Measurements from ENCODE around the gene CRKL. TPM values are rescaled to one million over a fixed set of nuclear protein-coding genes. Genes with fewer than 3 reads are reported as not detected.

The CRKL gene
- total RNA-seq, 1 experiment from 2014 or later = 82.7 TPM

DNA sequence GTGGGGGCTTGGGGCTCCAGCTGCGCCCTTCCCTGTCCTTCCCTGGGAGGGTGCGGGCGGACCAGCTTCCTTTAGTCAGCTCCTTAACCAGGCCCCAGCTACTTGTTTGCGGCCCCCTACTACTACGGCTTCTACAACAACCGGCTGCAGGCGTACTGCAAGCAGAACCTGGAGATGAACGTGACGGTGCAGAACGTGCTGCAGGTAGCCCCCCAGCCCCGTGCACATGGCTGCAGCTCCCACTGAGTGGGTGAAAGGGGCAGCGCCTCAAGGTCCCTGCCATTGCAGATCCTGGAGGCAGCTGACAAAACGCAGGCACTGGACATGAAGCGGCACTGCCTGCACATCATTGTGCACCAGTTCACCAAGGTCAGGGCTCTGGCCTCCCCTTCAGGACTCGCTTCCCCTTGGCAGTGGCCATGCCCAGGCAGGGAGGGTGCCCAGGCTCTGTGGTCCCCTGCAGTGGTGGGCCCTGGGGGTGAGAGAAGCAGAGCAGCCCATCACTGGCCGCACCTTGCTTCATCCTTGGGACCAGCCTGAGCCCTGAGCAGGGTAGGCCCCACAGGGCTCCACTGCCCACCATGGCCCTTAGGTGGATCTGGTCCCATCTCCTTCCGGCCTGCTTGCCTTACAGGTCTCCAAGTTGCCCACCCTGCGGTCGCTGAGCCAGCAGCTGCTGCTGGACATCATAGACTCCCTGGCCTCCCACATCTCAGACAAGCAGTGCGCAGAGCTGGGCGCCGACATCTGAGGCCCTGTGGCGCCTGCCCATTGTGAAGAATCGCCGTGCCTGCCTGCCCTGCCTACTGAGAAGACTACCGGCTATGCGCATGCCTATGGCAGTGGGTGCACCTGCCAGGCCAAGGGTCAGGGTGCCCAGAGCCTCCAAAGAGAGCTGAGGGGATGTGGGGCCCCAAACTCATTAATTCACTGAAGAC lies 79.7 kb downstream of the CRKL start:
- Mint-ChIP-seq H3K4me1 (ENCODE audit: low read depth, unreplicated experiment) (no peaks in the 10 kb centered on the region), H3K4me3 (ENCODE audit: unreplicated experiment) (no peak overlapping the region), H3K27ac (ENCODE audit: unreplicated experiment) (no peak overlapping the region), H3K27me3 (ENCODE audit: insufficient read depth, unreplicated experiment) (no peaks in the 10 kb centered on the region), H3K36me3 (ENCODE audit: insufficient read depth, unreplicated experiment) (peaks cover 57% of the 10 kb centered on the region), H3K9me3 (ENCODE audit: unreplicated experiment) (no peaks in the 10 kb centered on the region)
- Histone ChIP-seq H3K9me3 (no peaks in the 10 kb centered on the region), H3K4me3 (ENCODE audit: low read depth, low read length) (no peak overlapping the region), H3K4me1 (peaks cover 9% of the 10 kb centered on the region), H3K27me3 (replicated peaks; ENCODE audit: control insufficient read depth, insufficient read depth, low read length) (no peaks in the 10 kb centered on the region), H3K36me3 (ENCODE audit: control insufficient read depth, insufficient read depth, low read length) (no peaks in the 10 kb centered on the region; the same call in none of the 2 replicates)
- BruUV-seq (replicated peaks) = no TSS peak
- TF ChIP-seq, protein P1, sequence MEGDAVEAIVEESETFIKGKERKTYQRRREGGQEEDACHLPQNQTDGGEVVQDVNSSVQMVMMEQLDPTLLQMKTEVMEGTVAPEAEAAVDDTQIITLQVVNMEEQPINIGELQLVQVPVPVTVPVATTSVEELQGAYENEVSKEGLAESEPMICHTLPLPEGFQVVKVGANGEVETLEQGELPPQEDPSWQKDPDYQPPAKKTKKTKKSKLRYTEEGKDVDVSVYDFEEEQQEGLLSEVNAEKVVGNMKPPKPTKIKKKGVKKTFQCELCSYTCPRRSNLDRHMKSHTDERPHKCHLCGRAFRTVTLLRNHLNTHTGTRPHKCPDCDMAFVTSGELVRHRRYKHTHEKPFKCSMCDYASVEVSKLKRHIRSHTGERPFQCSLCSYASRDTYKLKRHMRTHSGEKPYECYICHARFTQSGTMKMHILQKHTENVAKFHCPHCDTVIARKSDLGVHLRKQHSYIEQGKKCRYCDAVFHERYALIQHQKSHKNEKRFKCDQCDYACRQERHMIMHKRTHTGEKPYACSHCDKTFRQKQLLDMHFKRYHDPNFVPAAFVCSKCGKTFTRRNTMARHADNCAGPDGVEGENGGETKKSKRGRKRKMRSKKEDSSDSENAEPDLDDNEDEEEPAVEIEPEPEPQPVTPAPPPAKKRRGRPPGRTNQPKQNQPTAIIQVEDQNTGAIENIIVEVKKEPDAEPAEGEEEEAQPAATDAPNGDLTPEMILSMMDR (IDR thresholded peaks at IDR 0.05; ENCODE audit: insufficient read depth in 1 of 2, low read depth in 1 of 2, low read length in 1 of 2, severe bottlenecking in 1 of 2, unreplicated experiment in 1 of 2) = no peak
- no peak for DNase-seq
- CTCF ChIA-PET = no interaction called here
- POLR2A ChIA-PET = no interaction called here
- intact Hi-C loops (cut with micrococcal nuclease; ENCODE audit: unreplicated experiment) = no loop called here

DNA sequence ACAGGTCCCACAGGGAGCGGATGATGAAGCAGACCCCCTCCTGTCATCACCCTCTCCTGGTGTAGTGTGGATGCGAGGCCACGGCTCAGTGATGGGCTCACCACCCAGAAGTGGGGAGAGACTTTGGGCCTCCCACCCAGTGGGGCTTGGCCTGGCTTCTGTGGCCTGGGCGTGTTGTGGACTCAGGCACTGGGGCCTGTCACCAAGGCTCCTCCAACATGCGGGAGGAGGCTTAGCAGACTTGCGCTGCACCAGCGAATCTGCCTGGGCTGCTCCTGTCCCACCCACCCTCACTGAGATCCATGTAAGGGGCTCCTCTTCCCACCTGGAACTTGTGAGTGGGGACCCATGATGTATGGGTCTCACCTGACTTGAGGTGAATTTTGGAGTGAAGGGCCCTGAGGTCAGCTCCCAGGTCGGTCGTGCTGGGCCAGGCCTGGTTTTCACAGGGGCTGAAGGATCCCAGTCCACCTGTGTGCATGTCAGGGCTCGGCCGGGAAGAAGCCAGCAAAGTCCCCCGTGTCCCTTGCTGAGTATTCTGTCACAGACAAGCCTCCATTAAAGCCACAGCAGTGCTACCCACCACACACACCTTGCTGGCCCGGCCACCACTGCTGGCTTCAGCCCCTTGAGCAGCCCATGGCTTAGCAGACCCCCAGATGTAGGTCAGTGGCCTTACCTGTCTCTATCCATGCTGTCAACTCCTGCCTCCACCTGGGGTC lies 80.5 kb downstream of the CRKL start:
- Mint-ChIP-seq H3K4me1 (ENCODE audit: low read depth, unreplicated experiment) (peaks cover 2% of the 10 kb centered on the region), H3K36me3 (ENCODE audit: insufficient read depth, unreplicated experiment) (peaks cover 61% of the 10 kb centered on the region), H3K9me3 (ENCODE audit: unreplicated experiment) (no peaks in the 10 kb centered on the region), H3K27ac (ENCODE audit: unreplicated experiment) (no peak overlapping the region), H3K4me3 (ENCODE audit: unreplicated experiment) (no peak overlapping the region), H3K27me3 (ENCODE audit: insufficient read depth, unreplicated experiment) (no peaks in the 10 kb centered on the region)
- CTCF ChIA-PET = interaction anchor here (1.0 kb wide), 1 partner anchor 16 kb away, joined by 3 read pairs; the partner anchor contains the start of gene LZTR1
- Histone ChIP-seq H3K36me3 (ENCODE audit: control insufficient read depth, insufficient read depth, low read length) (no peaks in the 10 kb centered on the region; the same call in 1 of the 2 replicates), H3K4me1 (peaks cover 9% of the 10 kb centered on the region), H3K9me3 (no peaks in the 10 kb centered on the region), H3K4me3 (ENCODE audit: low read depth, low read length) (no peak overlapping the region), H3K27me3 (replicated peaks; ENCODE audit: control insufficient read depth, insufficient read depth, low read length) (no peaks in the 10 kb centered on the region)
- intact Hi-C loops (cut with micrococcal nuclease; ENCODE audit: unreplicated experiment) = no loop called here
- POLR2A ChIA-PET = no interaction called here
- no TSS peak for BruUV-seq (replicated peaks)
- no peak for DNase-seq
- TF ChIP-seq, protein P1 (IDR thresholded peaks at IDR 0.05; ENCODE audit: insufficient read depth in 1 of 2, low read depth in 1 of 2, low read length in 1 of 2, severe bottlenecking in 1 of 2, unreplicated experiment in 1 of 2) = no peak
